ENCODE measurements around the gene TRIO.

DNA sequence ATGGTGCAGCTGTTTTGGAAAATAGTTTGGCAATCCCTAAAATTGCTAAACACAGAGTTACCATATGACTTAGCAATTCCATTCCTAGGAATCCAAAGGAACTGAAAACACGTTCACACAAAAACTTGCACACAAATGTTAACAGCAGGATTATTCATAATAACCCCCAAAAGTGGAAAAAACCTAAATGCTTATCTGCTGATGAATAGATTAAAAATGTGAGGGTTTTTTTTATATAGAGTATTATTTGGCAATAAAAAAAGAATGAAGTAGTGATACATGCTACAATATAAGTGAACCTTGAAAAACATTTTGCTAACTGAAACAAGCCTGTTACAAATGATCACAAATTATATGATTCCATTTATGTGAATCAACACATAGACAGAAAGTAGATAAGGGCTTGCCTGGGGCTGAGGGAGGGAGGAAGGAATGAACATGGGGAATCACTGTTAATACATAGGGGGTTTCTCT is 45.1 kb upstream of the TRIO start:
- TF ChIP-seq, protein P1, sequence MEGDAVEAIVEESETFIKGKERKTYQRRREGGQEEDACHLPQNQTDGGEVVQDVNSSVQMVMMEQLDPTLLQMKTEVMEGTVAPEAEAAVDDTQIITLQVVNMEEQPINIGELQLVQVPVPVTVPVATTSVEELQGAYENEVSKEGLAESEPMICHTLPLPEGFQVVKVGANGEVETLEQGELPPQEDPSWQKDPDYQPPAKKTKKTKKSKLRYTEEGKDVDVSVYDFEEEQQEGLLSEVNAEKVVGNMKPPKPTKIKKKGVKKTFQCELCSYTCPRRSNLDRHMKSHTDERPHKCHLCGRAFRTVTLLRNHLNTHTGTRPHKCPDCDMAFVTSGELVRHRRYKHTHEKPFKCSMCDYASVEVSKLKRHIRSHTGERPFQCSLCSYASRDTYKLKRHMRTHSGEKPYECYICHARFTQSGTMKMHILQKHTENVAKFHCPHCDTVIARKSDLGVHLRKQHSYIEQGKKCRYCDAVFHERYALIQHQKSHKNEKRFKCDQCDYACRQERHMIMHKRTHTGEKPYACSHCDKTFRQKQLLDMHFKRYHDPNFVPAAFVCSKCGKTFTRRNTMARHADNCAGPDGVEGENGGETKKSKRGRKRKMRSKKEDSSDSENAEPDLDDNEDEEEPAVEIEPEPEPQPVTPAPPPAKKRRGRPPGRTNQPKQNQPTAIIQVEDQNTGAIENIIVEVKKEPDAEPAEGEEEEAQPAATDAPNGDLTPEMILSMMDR (IDR thresholded peaks at IDR 0.05; ENCODE audit: low read length) = no peak
- TF ChIP-seq EZH2phosphoT487 (IDR thresholded peaks at IDR 0.05; ENCODE audit: low read length) = no peak
